ENCODE results near the gene CLDN14.

GRCh38 chr21:36454093-36454531 is 25.8 kb downstream of the CLDN14 start:
- TF ChIP-seq CTCF (IDR thresholded peaks at IDR 0.05 in 4 of 5, conservative IDR thresholded peaks at IDR 0.05 in 1 of 5) (no peak), POLR2A (IDR thresholded peaks at IDR 0.05) (no peak)

Data from gastrocnemius medialis (tissue), 4 donors.